Aorta (tissue), 5 donors: Measurements from ENCODE around the gene COL24A1. TPM values are rescaled to one million over a fixed set of nuclear protein-coding genes. Genes with fewer than 3 reads are reported as not detected.
"Not testable (repeated sequence)": the region's sequence is repeated elsewhere in the genome, so short reads cannot be mapped to it uniquely, and the experiment has no call there.

Experiments
- ATAC-seq: fragments of 200-7000 bp; cut with Tn5 transposase; one replicate; pipeline ENCODE4 v1.9.1; 2022; ENCODE audit warnings: moderate library complexity; ENCODE audit not compliant: low FRiP score
- DNase-seq, 2 donors: peaks; one replicate each; pipeline ENCODE4 v3.0.0-alpha.2; 2020
- H3K27ac ChIP-seq, 2 donors: one replicate each; pipeline ENCODE4 v1.5.1; 2013; ENCODE audit warnings: low read length in 2 of 2, mild to moderate bottlenecking in 2 of 2, moderate library complexity in 2 of 2, control low read depth in 1 of 2, inconsistent platforms in 1 of 2, low read depth in 1 of 2
- H3K27me3 ChIP-seq, 2 donors: one replicate each; pipeline ENCODE4 v1.6.1; 2013; ENCODE audit warnings: control low read depth in 1 of 2, low read length in 1 of 2, mild to moderate bottlenecking in 1 of 2, moderate library complexity in 1 of 2; ENCODE audit not compliant: insufficient read depth in 2 of 2, control insufficient read depth in 1 of 2
- H3K36me3 ChIP-seq, 2 donors: one replicate each; pipeline ENCODE4 v1.6.1; 2013; ENCODE audit warnings: control low read depth in 1 of 2, low read length in 1 of 2, mild to moderate bottlenecking in 1 of 2; ENCODE audit not compliant: insufficient read depth in 2 of 2, control insufficient read depth in 1 of 2
- H3K4me1 ChIP-seq, 2 donors: one replicate each; pipeline ENCODE4 v1.6.1; 2013; ENCODE audit warnings: low read length in 2 of 2, control low read depth in 1 of 2, mild to moderate bottlenecking in 1 of 2, moderate library complexity in 1 of 2; ENCODE audit not compliant: insufficient read depth in 2 of 2, control insufficient read depth in 1 of 2
- H3K4me3 ChIP-seq, 2 donors: one replicate each; pipeline ENCODE4 v1.5.1; 2013; ENCODE audit warnings: low read length in 2 of 2, control low read depth in 1 of 2, mild to moderate bottlenecking in 1 of 2
- H3K9me3 ChIP-seq: one replicate; pipeline ENCODE4 v1.6.1; 2013; ENCODE audit warnings: mild to moderate bottlenecking, low read length; ENCODE audit not compliant: control insufficient read depth
- WGBS, 2 donors: extraction: QIAGEN DNeasy Blood & Tissue Kit; methylation state at CpG; one replicate each; pipeline ENCODE4 v1.1.7; 2013; 5-methylcytosine and 5-hydroxymethylcytosine counted together
- intact Hi-C, 2 donors: fragments of 100-400 bp; cut with DNase I; formaldehyde crosslinking; loops; one replicate each; pipeline versions ENCODE4 v1.14.2 to v1.15.0; 2022
- polyA plus RNA-seq, 2 donors: library from polyadenylated mRNA; stranded (reverse); fragments of 200-250 nt; gene quantifications; one replicate each; pipeline ENCODE4 v1.2.3, GENCODE V29; 2013
- total RNA-seq, 2 donors: library from RNA; stranded (reverse); fragmentation: NEBNext Ultra II Directional; extraction: Animal tissue kit (Norgen Biotek cat#: 25700); gene quantifications; one replicate each; pipeline ENCODE4 v1.2.1, GENCODE V29; 2021
- donor health status: healthy with polysubstance abuse.
- donor health status: Bipolar disorder and iron deficiency.
- donor health status: DM: no; HTN: no; CAD: no.
- donor health status: DM: no; HTN: no; CAD: no.
- donor health status: DM: yes; HTN: yes; CAD: no.

COL24A1 gene
- total and polyA plus RNA-seq, 4 donors, result 0.31 to 3.0 (median 1.3) TPM

DNA sequence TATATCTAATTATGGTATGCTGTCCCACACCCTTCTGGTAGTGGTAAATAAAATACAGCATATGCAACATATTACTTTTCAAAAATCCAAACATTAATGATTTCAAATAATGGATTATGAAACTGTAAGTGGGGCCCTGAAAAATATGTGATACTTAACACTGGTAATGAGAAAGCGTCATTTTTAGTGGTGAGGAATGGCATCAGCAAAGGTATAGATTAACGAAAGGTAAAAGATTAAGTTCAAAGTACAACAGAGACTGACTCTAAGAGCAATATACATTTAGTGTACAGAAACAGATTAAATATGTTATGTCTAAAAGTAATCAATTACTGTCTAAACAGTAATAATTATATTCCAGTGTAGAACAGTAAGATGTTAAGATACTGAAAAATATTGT, 194.1 kb downstream of the COL24A1 start:
- 93% methylated on average over 2 of the region's 2 CpGs for WGBS, 2 donors
- DNase-seq (no peak), ATAC-seq (no peak)
- no peaks in the 10 kb centered on the region for H3K36me3 ChIP-seq
- no peaks in the 10 kb centered on the region for H3K4me1 ChIP-seq
- intact Hi-C loops, result no loop called here
- no peak overlapping the region for H3K27ac ChIP-seq
- no peaks in the 10 kb centered on the region for H3K27me3 ChIP-seq
- no peaks in the 10 kb centered on the region for H3K9me3 ChIP-seq
- no peak overlapping the region for H3K4me3 ChIP-seq

DNA sequence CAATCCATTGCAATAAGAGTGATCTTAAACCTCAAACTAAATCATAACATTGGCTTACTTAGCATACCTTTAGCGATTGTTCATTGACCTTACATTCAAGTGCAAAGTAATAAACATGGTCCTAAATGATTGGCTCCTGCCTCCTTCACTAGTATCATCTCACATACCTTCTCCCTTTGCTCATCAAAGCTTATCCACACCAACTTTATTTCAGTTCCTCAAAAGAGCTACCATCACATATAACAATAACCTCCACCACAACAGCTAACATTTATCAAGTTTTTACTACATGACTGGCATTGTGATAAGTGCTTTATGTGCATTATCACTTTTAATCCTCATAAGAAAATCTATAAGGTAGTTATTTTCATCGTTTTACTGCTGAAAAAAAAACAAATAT, 198.8 kb downstream of the COL24A1 start:
- no peak for DNase-seq
- Histone ChIP-seq H3K4me3 (no peak overlapping the region), H3K27me3 (no peaks in the 10 kb centered on the region), H3K36me3 (no peaks in the 10 kb centered on the region), H3K4me1 (no peaks in the 10 kb centered on the region), H3K27ac (no peak overlapping the region), H3K9me3 (no peaks in the 10 kb centered on the region)
- intact Hi-C loops, result no loop called here
- 72% methylated on average over 2 of the region's 2 CpGs for WGBS, 2 donors
- ATAC-seq, result no peak

DNA sequence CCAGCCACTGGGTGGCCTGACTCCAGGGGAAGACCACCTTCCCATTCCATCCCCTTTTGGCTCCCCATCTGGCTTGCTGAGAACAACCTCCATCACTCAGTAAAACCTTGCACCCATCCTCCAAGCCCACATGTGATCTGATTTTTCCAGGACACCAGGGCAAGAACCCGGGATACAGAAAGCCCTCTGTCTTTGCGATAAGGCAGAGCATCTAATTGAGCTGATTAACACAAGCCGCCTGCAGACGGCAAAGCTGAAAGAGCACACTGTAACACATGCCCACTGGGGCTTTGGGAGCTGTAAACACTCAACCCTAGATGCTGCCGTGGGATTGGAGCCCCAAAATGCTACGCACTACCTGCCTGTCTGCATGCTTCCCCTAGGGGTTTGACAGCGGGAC, 201.4 kb downstream of the COL24A1 start:
- ATAC-seq, H3K4me1 ChIP-seq, DNase-seq, intact Hi-C loops, H3K4me3 ChIP-seq, H3K36me3 ChIP-seq, H3K9me3 ChIP-seq, H3K27ac ChIP-seq, H3K27me3 ChIP-seq: not testable (repeated sequence)
- 78 to 84% methylated on average over 7 of the region's 7 CpGs for WGBS, 2 donors

DNA sequence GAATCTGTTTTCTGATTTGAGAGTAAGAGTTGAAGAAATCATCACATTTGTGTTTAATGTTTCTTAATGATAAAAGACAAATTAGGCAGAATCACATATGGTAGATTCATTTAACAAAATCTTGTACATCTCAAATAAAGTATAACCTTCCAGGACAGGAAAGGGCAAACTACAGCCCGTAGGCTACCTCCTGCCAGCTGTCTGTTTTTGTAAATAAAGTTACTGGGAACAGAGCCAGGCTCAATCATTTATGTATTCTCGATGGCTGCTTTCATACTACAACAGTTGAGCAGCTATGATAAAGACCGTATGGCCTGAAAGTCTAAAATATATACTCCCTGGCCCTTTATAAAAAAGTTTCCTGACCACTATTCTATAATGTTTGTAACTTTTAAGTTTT, 204.1 kb downstream of the COL24A1 start:
- no peaks in the 10 kb centered on the region for H3K9me3 ChIP-seq
- 9 to 11% methylated on average over 3 of the region's 3 CpGs for WGBS, 2 donors
- no peak overlapping the region for H3K27ac ChIP-seq
- DNase-seq (no peak), ATAC-seq (no peak)
- no peaks in the 10 kb centered on the region for H3K27me3 ChIP-seq
- no peaks in the 10 kb centered on the region for H3K36me3 ChIP-seq
- intact Hi-C loops, result no loop called here
- H3K4me1 ChIP-seq, result no peaks in the 10 kb centered on the region
- no peak overlapping the region for H3K4me3 ChIP-seq

DNA sequence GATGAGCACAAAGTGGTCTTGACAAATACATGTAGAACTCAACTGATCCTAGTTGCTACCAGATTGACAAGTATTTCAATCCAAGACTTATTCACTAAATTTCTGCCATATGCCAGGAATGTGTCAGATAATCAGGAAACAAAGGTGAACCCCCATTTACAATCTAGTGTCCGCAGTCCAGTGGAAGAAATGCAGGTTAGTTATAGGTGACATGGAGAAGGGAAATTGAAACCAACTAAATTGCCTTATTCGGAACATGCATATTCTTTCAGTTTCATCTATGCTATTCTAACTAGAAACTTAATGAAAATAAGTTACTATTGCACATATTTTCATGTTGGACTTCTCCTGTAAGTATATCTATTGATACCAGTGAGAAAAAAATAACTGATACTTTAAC, 209.4 kb downstream of the COL24A1 start:
- ATAC-seq, result no peak
- intact Hi-C loops, result no loop called here
- 91 to 95% methylated on average over 2 of the region's 2 CpGs for WGBS, 2 donors

DNA sequence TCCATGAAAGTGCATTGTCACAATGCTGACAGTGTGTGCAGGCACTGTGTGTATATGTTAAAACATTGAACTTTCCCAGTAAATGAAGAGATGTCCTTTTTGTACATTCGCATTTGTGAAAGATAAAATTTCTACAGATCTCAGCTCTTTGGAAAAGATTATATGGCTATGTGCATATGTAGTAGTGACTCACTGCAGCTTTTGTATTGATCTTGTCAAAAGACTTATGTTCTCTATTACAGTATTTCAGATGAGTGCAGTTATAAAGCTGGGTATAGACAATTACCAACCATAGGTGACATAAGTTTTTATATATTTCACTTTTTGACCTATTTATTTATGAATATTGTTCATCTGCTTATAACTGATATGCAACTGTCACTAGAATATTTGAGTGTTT, 212.6 kb downstream of the COL24A1 start:
- WGBS, 2 donors, result 83 to 96% methylated on average over 1 of the region's 1 CpG
- H3K4me3 ChIP-seq, result no peak overlapping the region
- intact Hi-C loops, result no loop called here

More for the DNA sequence above, 209.4 kb downstream of the COL24A1 start:
- no peak overlapping the region for H3K27ac ChIP-seq
- no peak overlapping the region for H3K4me3 ChIP-seq
- no peaks in the 10 kb centered on the region for H3K4me1 ChIP-seq
- no peaks in the 10 kb centered on the region for H3K36me3 ChIP-seq
- DNase-seq, result no peak
- no peaks in the 10 kb centered on the region for H3K27me3 ChIP-seq
- no peaks in the 10 kb centered on the region for H3K9me3 ChIP-seq

DNA sequence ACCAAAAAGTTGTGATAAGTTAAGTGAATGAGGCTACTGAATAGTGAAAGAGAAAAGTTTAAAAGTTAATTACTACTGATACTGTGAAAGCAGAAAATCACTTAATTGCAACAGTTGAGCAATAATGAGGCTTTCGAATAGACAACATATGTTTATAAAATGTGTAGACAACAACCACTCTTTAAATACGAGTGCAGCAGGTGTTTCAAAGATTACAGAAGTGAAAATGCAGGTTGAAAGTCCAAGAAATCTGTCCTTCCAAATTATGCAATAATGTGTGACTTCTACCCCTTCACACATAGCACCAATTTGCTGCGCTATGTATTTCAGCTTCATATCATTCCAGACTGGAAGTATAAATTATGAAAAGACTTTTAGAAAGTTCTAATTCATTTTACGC, 213.0 kb downstream of the COL24A1 start:
- H3K9me3 ChIP-seq, result no peaks in the 10 kb centered on the region
- ATAC-seq (no peak), DNase-seq (no peak)
- no peak overlapping the region for H3K27ac ChIP-seq
- intact Hi-C loops, result no loop called here
- H3K36me3 ChIP-seq, result no peaks in the 10 kb centered on the region
- H3K4me3 ChIP-seq, result no peak overlapping the region
- WGBS, 2 donors, result 87 to 90% methylated on average over 4 of the region's 4 CpGs
- H3K4me1 ChIP-seq, result no peaks in the 10 kb centered on the region
- no peaks in the 10 kb centered on the region for H3K27me3 ChIP-seq

More for the DNA sequence above, 212.6 kb downstream of the COL24A1 start:
- no peak for DNase-seq
- Histone ChIP-seq H3K36me3 (no peaks in the 10 kb centered on the region), H3K27ac (no peak overlapping the region), H3K9me3 (no peaks in the 10 kb centered on the region), H3K4me1 (no peaks in the 10 kb centered on the region), H3K27me3 (no peaks in the 10 kb centered on the region)
- no peak for ATAC-seq

DNA sequence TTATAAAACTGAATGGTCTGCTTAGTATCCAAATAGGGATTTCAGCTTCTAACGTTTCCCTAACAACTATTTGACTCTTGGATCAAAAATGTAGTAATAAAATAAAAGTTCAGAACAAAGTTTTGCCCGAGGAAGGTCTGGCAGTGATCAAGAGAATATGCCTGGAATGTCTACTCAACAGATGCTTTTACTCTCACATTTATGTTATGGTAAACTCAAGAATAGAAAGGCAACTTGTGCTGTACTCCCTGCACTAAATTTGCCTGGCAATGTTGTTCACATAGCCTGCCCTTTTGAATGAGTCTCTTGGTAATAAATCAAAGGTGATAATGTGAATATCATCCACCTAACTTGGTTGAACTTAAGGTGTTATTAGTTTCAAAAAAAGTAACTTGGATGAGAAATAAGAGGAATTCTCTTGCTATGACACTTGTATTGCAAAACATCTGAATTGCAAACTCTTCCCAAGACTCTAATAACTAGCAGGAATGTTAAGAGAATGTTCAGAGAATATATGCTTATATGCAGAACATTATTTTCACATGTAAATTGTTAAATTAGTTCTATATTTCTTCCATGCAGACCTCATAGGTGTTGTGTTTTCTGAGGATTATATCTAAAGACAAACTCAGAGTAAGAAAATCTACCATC, 215.8 kb downstream of the COL24A1 start:
- intact Hi-C loops, result no loop called here
- H3K27ac ChIP-seq, result no peak overlapping the region
- 6 to 7% methylated on average over 2 of the region's 2 CpGs for WGBS, 2 donors
- ATAC-seq (no peak), DNase-seq (no peak)
- no peaks in the 10 kb centered on the region for H3K4me1 ChIP-seq
- H3K36me3 ChIP-seq, result no peaks in the 10 kb centered on the region
- no peak overlapping the region for H3K4me3 ChIP-seq
- H3K27me3 ChIP-seq, result no peaks in the 10 kb centered on the region
- peaks cover 1% of the 10 kb centered on the region for H3K9me3 ChIP-seq

DNA sequence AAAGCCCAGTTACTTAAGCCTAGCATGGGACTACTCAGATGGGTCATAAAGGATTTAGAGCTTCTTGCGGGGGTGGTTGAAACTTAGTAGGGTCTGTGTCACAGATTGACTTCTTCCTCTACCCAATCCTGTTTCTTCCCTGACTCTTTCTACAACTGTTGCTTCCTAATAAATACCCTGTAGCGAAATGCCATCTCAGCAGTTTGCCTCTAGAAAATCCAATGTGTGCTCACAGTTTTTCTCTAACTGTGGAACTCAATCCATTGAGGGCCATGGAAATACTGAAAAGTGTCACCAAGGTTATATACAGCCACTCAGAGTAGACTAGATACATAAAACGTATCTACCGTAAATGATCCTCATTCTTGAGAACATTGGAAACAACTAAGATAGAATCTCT, 217.7 kb downstream of the COL24A1 start:
- no peaks in the 10 kb centered on the region for H3K27me3 ChIP-seq
- H3K4me3 ChIP-seq, result no peak overlapping the region
- DNase-seq, result no peak
- peaks cover 1% of the 10 kb centered on the region for H3K9me3 ChIP-seq
- WGBS, 2 donors, result 94% methylated on average over 4 of the region's 4 CpGs
- no peak overlapping the region for H3K27ac ChIP-seq
- H3K4me1 ChIP-seq, result no peaks in the 10 kb centered on the region
- no peak for ATAC-seq
- no peaks in the 10 kb centered on the region for H3K36me3 ChIP-seq
- intact Hi-C loops, result no loop called here
